ENCODE measurements around the gene LPP.

- TF ChIP-seq EZH2 (IDR thresholded peaks at IDR 0.05; ENCODE audit: borderline replicate concordance, insufficient read depth, low read depth, low read length, poor library complexity, severe bottlenecking) = no peak
- TF ChIP-seq CTCF (IDR thresholded peaks at IDR 0.05) = no peak
Observed at GRCh38 chr3:188267790-188268335, 113.9 kb downstream of the LPP start.
